OCI-M1 (cell line): ENCODE results near the gene ADK.

Experiments used
- DNase-seq: peaks from one replicate; lab custom pipeline; 2025; lab: John Stamatoyannopoulos, UW

The ADK gene

GRCh38 chr10:74612195-74612594 lies 461.2 kb downstream of the ADK start:
- no peak for DNase-seq

GRCh38 chr10:74620626-74621025 lies 469.6 kb downstream of the ADK start:
- DNase-seq, result no peak

DNA sequence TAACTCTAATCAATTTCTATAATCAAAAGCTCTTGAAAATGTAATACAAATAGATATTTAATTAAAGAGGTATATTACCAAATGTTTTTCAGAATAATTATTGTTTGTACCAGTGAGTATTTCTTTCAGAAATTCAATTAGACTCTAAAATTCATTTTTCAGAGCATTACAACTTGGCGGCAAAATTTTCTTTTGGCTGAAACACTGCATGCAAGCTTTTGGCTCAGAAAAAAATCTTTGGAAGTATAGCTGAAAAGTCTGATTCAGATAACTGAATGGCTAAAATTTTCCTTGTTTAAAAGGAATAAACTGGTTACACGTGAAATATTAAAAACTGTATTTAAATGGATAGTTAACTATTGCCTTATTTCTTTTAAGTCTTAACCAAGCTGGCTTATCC lies 472.8 kb downstream of the ADK start:
- DNase-seq, result no peak

- no peak for DNase-seq
Measured at GRCh38 chr10:74624501-74624900, 473.5 kb downstream of the ADK start.

GRCh38 chr10:74628136-74628535 lies 477.1 kb downstream of the ADK start:
- DNase-seq, result no peak

DNA sequence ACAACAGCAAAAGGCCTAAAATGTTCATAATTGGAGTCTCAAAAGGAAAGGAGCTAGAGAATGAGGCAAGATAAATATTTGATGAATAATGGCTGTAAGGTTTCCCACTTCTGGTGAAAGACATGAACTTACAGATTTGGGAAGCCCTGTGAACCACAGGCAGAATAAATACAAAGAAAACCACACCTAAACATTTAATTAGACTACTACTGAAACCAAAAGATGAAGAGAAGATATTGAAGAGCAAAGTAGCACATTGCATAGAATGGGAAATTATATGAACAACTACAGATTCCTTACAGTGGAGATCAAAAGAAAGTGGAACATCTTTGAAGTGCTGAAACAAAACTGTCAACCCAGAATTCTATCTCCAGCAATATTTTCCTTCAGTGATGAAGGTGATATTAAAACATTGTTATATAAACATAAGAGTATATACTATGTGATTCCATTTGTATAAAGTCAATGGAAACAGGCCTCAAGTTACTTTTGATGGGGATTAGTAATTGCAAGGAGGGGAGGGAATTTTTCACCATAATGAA lies 484.0 kb downstream of the ADK start:
- no peak for DNase-seq

GRCh38 chr10:74635655-74636054 lies 484.6 kb downstream of the ADK start:
- no peak for DNase-seq

DNA sequence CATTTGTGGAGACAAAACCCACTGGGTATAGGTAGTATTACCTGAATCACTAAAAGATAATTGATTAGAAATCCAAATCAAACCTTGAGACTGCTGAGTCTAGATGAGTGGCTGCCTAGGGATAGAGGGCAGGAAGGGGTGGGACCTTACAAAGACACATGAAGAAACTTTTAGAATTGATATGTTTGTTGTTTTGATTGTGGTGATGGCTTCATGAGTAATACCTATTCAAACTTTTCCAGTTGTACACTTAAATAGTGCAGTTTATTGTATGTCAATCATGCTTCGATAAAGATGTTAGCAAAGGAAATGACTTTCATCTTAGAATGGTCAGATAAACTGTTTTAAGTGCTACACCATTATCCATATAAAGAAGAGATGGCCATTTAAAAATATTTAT lies 486.7 kb downstream of the ADK start:
- DNase-seq, result no peak

- no peak for DNase-seq
Measured at GRCh38 chr10:74640134-74640921, 489.3 kb downstream of the ADK start.

GRCh38 chr10:74641659-74642058 lies 490.6 kb downstream of the ADK start:
- DNase-seq, result no peak

GRCh38 chr10:74642901-74643595 lies 492.0 kb downstream of the ADK start:
- peak; percentile 15 for DNase-seq

- no peak for DNase-seq
Measured at GRCh38 chr10:74643596-74643975, 492.6 kb downstream of the ADK start.

DNA sequence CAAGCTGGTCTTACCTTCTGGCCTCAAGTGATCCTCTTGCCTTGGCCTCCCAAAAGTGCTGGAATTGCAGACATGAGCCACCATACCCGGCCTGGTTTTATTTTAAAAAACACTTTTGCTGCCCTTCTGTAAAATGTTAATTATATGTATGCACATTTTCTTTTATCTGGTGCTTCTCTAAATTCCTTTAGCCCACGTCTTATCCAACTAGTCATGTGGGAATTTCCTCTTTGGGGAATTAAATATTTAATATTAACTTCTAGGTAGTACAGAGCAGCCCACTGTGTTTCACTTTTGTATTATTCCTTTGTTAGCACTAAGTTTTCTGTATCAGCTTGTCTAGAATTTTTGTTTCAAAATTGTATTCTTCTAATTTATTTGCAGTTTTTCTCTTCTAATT lies 493.7 kb downstream of the ADK start:
- DNase-seq, result no peak

GRCh38 chr10:74645692-74646091 lies 494.7 kb downstream of the ADK start:
- DNase-seq, result no peak

DNA sequence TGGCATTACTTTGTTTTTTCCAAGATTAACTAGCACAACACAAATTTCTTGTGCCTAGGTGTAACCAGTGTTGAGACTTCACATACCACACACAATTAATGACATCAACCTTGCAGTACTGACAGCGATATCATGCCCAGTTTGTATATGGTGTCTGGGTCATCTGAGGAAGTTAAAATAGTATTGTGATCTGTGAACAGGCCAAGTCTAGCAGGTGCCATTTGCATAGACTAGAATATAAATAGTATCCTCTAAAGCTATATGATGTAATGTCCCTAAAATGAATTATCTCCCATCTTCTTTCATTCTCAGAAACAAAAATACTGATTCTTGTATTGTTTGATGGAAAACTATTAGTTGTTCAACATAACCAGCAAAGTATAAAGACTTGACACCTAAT lies 499.6 kb downstream of the ADK start:
- no peak for DNase-seq

DNA sequence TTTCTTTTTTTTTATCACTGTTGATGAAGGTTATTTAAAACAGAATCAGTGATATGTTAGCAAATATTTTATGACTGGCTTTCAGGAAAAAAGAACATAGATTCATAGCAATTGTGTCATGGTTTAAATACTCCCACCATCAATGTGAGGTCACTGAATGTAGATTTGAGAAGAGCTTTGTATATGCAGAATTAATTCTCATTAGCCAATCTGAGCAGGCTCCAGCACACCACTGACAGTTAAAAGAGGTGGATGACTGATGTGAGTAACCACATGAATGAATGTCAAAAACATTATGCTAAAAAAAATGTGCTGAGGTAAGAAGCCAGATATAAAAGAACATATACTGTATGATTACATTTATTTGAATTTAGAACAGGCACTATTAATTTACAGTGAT lies 500.5 kb downstream of the ADK start:
- DNase-seq, result no peak

GRCh38 chr10:74652664-74653063 lies 501.6 kb downstream of the ADK start:
- no peak for DNase-seq

GRCh38 chr10:74658511-74658910 lies 507.5 kb downstream of the ADK start:
- no peak for DNase-seq

DNA sequence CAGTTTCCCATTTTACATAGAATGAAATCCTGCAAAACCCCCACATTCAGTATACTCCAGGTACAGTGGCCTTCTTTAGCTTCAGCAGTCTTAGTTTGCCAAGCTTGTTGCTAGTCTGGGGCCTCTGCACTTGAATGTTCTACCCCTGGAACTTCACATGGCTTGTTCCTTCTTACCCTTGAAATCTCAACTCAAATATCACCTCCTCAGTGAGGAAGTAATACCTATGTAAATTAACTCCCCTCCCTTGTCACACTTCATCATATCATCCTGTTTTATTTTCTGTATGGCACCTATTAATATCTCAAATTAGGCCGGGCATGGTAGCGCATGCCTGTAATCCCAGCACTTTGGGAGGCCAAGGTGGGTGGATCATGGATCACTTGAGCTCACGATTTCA lies 511.6 kb downstream of the ADK start:
- no peak for DNase-seq

DNA sequence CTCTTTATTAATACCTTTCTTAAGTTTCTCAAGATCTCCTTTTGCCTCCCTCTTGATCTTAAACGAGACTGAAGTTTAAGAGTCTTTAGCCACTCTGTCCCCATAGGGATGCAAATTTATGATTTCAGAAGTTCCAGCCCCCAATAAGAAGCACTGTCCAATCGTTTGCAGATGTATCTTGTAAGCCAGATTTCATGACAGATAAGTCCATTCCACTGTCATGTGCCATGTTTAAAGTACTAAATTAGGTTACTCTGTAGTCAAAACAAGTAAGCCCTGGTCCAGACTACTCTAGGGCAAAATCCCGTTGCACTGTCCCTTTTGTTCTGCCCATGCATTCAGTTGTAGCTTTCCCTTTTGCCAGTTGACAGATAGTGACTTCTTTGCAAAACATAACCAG lies 518.2 kb downstream of the ADK start:
- DNase-seq, result no peak

- DNase-seq, result no peak
Measured at GRCh38 chr10:74671716-74672115, 520.7 kb downstream of the ADK start.

DNA sequence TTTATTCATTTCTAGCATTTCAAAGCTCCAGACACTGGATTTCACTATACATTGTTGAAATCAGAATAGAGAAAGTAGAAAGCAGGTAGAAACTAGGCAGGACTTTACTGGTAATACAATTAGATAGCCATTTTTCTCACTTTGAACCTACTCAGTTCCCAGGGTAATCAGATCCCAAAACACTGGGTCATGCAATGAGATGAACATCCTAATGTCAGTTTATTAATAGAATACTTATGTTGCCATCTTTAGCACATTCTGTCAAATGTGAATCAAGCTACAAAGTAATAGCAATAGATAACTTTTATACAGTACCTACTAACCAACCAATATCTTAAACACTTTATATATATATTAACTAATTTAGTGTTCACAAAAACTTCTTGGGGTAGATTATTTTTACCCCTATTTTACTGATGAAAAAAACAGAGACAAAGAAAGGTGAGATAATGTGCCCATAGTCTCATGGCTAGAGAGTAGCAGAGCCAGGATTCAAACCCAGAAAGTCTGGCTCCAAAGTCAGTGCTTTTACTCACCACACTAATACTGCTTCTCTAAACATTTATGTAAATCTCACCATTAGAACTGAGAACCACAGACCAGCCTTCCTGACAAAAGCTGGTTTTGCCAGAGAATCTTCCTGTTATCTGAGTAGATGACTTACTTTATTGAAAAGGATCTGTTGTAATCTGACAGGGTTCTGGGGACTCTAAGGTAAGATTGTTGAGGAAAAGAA lies 521.6 kb downstream of the ADK start:
- no peak for DNase-seq

GRCh38 chr10:74674927-74675326 lies 523.9 kb downstream of the ADK start:
- no peak for DNase-seq
